ENCODE measurements around the gene BID. TPM values are rescaled to one million over a fixed set of nuclear protein-coding genes. Genes with fewer than 3 reads are reported as not detected.

The BID gene
- total RNA-seq, 1 donor from 2014 or later, result 10.4 TPM

DNA sequence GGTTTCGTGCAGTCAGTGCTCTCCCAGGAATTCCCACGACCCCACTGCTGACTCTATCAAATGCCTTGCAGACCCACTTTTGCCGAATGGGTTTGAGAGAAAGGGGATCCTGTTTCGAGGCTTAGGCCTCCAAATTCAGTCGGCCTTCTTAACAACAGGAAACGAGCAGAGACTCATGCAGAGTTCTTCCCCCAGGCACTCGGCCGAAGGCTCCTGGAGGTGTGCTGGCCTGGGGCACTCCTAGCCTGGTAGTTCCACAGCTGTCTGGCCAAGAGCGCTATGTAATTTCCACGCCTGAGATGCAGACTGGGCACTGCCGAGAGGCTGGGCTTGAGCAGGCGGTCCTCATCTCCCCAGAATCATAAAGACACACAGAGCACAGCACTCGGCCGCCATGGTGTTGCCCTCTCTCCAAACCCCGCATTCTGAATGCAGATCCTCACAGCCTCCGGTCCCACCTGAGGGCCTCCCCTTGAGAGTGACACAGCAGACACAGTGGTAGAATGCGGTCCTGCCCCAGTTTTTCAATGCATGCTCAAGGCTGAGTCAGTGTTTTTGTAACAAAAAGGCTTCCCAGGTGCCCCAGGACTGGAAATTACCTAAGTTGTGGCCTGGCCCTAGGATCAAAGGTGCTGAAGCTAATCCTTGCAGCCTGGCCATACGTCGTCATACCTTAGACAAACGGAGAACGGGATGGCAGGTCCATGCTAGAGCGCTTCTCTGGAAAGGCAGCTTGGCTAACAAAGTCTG, 30.2 kb upstream of the BID start:
- Histone ChIP-seq H3K27me3 (ENCODE audit: control insufficient read depth in 3 of 3, insufficient read depth in 3 of 3, low read length in 3 of 3) (no peaks in the 10 kb centered on the region), H3K9ac (ENCODE audit: low read depth in 1 of 3, low read length in 3 of 3) (no peak overlapping the region), H3K36me3 (ENCODE audit: control insufficient read depth in 3 of 3, insufficient read depth in 3 of 3, low read length in 3 of 3) (peaks cover 15 to 34% (median 22%) of the 10 kb centered on the region in 3 donors), H3K9me3 (ENCODE audit: control insufficient read depth in 3 of 3, low read length in 3 of 3) (no peaks in the 10 kb centered on the region), H3K4me1 (ENCODE audit: control insufficient read depth in 3 of 3, insufficient read depth in 3 of 3, low read length in 3 of 3) (peaks cover 22 to 25% (median 23%) of the 10 kb centered on the region in 3 donors), H3K27ac (ENCODE audit: low read depth, low read length) (no peak overlapping the region), H3K4me3 (ENCODE audit: low read length in 3 of 3) (no peak overlapping the region)

DNA sequence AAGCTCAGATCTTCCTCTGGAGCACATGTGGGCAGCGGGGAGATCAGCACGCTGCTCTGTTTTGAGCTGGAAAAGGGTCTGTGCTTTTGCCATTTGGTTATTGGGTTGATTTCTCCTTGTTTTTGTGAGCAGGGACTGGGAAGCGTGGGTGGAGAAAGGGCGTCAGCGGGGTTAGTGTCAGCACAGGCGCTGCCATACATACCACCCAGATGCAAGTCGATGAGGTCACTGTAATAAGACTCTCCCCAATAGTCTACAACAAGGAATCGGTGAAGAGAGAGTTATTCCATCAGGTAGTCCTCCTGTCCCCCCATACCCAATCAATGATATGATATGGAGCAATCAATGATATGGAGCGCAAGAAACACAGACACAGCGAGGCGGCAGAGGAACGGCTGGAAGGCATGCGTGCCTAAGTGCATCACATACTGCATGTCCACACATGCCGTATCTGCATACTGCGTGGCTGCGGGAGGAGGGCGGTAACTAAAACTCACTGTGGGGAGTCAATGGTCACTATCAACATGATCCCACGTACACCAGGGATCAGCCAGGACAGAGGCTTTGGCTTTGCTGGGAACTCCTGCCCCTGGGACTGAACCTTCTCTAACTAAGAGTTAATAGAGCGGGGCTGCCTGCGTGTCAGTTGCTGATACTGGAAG, 29.5 kb upstream of the BID start:
- Histone ChIP-seq H3K27ac (ENCODE audit: low read depth, low read length) (no peak overlapping the region), H3K27me3 (ENCODE audit: control insufficient read depth in 3 of 3, insufficient read depth in 3 of 3, low read length in 3 of 3) (no peaks in the 10 kb centered on the region), H3K36me3 (ENCODE audit: control insufficient read depth in 3 of 3, insufficient read depth in 3 of 3, low read length in 3 of 3) (peaks cover 10 to 32% (median 18%) of the 10 kb centered on the region in 3 donors)

DNA sequence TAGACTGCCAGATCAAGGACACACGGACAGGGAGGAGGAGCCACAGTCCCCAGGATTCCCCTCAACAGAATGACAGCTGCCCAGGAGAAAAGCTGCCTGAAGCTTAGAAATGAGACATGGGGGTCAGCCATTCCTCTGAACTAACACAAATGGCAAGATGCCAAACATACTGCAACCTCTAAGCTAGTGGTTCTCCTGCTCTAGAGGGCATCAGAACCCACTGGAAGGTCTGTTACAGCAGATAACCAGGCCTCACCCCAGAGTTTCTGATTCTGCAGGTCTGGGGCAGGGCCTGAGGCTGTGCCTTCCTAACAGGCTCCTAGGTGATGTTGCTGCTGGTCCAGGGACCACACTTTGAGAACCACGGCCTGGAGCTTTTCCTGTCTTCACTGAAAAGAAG, 28.6 kb upstream of the BID start:
- no peak overlapping the region for H3K4me3 ChIP-seq (ENCODE audit: low read length in 3 of 3)
- H3K27ac ChIP-seq (ENCODE audit: low read depth, low read length), result no peak overlapping the region
- H3K36me3 ChIP-seq (ENCODE audit: control insufficient read depth in 3 of 3, insufficient read depth in 3 of 3, low read length in 3 of 3), result peaks cover 10 to 30% (median 18%) of the 10 kb centered on the region in 3 donors
- H3K27me3 ChIP-seq (ENCODE audit: control insufficient read depth in 3 of 3, insufficient read depth in 3 of 3, low read length in 3 of 3), result no peaks in the 10 kb centered on the region
- no peaks in the 10 kb centered on the region for H3K9me3 ChIP-seq (ENCODE audit: control insufficient read depth in 3 of 3, low read length in 3 of 3)
- no peak overlapping the region for H3K9ac ChIP-seq (ENCODE audit: low read depth in 1 of 3, low read length in 3 of 3)
- peaks cover 11 to 12% (median 12%) of the 10 kb centered on the region in 3 donors for H3K4me1 ChIP-seq (ENCODE audit: control insufficient read depth in 3 of 3, insufficient read depth in 3 of 3, low read length in 3 of 3)

More for the DNA sequence above, 29.5 kb upstream of the BID start:
- Histone ChIP-seq H3K4me3 (ENCODE audit: low read length in 3 of 3) (no peak overlapping the region), H3K9ac (ENCODE audit: low read depth in 1 of 3, low read length in 3 of 3) (no peak overlapping the region), H3K9me3 (ENCODE audit: control insufficient read depth in 3 of 3, low read length in 3 of 3) (no peaks in the 10 kb centered on the region), H3K4me1 (ENCODE audit: control insufficient read depth in 3 of 3, insufficient read depth in 3 of 3, low read length in 3 of 3) (peaks cover 19 to 20% (median 20%) of the 10 kb centered on the region in 3 donors)

DNA sequence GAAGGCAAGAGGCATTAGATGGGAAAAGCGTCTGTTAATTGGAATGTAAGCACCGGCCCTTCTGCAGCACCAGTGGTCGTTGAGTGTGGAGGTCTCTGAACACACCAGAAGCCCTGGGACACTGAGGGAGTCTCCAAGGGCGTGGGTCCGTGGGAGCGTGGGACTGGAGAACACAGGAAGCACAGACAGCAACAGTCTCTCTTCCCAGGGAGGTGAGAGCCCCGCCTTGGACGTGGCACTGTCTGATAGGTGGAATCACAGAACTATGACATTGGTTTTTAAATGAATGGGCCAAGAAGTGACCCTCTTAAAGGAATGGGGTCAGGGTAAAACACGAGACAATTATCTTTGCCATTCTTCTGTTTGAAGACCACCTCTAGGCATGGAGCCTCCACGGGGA, 28.1 kb upstream of the BID start:
- H3K9me3 ChIP-seq (ENCODE audit: control insufficient read depth in 3 of 3, low read length in 3 of 3), result no peaks in the 10 kb centered on the region
- peaks cover 7 to 8% (median 7%) of the 10 kb centered on the region in 3 donors for H3K4me1 ChIP-seq (ENCODE audit: control insufficient read depth in 3 of 3, insufficient read depth in 3 of 3, low read length in 3 of 3)
- H3K27me3 ChIP-seq (ENCODE audit: control insufficient read depth in 3 of 3, insufficient read depth in 3 of 3, low read length in 3 of 3), result no peaks in the 10 kb centered on the region
- no peak overlapping the region for H3K9ac ChIP-seq (ENCODE audit: low read depth in 1 of 3, low read length in 3 of 3)
- peaks cover 10 to 30% (median 18%) of the 10 kb centered on the region in 3 donors for H3K36me3 ChIP-seq (ENCODE audit: control insufficient read depth in 3 of 3, insufficient read depth in 3 of 3, low read length in 3 of 3)
- H3K4me3 ChIP-seq (ENCODE audit: low read length in 3 of 3), result no peak overlapping the region
- H3K27ac ChIP-seq (ENCODE audit: low read depth, low read length), result no peak overlapping the region

DNA sequence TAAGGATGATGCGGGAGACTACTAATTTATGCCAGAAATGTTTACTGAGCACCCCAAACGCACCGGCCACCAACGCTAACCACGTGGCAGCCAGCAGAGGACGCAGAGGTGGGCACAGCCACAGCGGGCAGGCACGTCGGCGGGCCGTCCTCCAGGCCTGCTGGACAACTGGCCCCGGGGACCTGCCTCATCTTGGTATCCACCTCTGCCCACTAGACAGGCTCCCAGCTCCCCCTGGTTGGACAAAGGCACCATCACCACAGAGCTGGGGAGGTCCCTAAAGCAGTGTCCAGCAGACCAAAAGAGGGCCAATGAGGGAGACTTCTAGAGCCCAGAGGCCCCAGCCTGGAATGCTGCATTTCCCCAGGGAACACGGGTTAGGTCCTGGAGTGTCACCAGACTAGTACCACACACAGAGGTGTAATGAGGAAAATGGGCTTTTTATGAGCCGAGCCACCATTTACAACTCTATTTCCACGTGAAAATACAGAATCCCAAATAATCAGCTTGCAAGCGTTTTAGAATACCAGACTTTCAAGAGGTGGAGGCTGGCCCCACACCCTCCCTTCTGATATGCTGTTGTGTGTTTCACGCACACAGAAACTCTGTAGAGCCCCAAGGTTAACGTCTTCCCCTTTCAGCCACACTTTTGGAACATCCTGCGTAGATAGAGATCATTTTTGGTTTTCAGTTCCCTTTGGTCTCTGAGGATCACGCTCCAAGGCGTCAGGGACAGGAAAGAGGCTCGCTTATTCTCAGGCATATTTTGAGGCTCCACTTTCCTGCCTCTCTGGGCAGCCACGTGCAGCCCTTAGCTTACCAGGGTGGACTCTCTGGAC, 23.7 kb upstream of the BID start:
- H3K27me3 ChIP-seq (ENCODE audit: control insufficient read depth in 3 of 3, insufficient read depth in 3 of 3, low read length in 3 of 3), result no peaks in the 10 kb centered on the region
- H3K36me3 ChIP-seq (ENCODE audit: control insufficient read depth in 3 of 3, insufficient read depth in 3 of 3, low read length in 3 of 3), result peaks cover 15 to 19% (median 17%) of the 10 kb centered on the region in 3 donors
- H3K9ac ChIP-seq (ENCODE audit: low read depth in 1 of 3, low read length in 3 of 3), result no peak overlapping the region
- H3K4me3 ChIP-seq (ENCODE audit: low read length in 3 of 3), result no peak overlapping the region
- H3K4me1 ChIP-seq (ENCODE audit: control insufficient read depth in 3 of 3, insufficient read depth in 3 of 3, low read length in 3 of 3), result no peaks in the 10 kb centered on the region
- H3K9me3 ChIP-seq (ENCODE audit: control insufficient read depth in 3 of 3, low read length in 3 of 3), result no peaks in the 10 kb centered on the region
- H3K27ac ChIP-seq (ENCODE audit: low read depth, low read length), result no peak overlapping the region

DNA sequence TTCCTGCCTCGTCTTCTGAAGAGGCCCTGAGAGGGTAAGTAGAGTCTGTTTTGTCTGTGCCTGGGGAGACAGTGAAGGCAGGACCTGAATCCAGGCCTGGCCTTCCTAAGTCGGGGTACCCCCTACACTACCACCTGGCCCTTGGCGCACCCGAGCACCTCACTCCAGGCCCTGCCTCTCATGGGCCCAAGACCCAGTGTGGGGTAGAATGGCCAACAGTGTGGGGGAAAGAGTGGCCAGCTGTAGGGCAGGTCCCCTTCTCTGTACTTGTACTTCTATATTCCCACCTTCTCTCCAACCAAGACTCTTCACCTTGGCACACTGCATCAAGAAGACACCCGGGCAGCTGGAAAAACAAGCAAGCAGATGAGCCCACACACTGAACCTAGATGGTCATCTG, 22.4 kb upstream of the BID start:
- no peak overlapping the region for H3K27ac ChIP-seq (ENCODE audit: low read depth, low read length)
- no peak overlapping the region for H3K4me3 ChIP-seq (ENCODE audit: low read length in 3 of 3)
- no peaks in the 10 kb centered on the region for H3K27me3 ChIP-seq (ENCODE audit: control insufficient read depth in 3 of 3, insufficient read depth in 3 of 3, low read length in 3 of 3)
- no peak overlapping the region for H3K9ac ChIP-seq (ENCODE audit: low read depth in 1 of 3, low read length in 3 of 3)
- H3K9me3 ChIP-seq (ENCODE audit: control insufficient read depth in 3 of 3, low read length in 3 of 3), result no peaks in the 10 kb centered on the region
- H3K36me3 ChIP-seq (ENCODE audit: control insufficient read depth in 3 of 3, insufficient read depth in 3 of 3, low read length in 3 of 3), result peaks cover 20 to 25% (median 21%) of the 10 kb centered on the region in 3 donors
- H3K4me1 ChIP-seq (ENCODE audit: control insufficient read depth in 3 of 3, insufficient read depth in 3 of 3, low read length in 3 of 3), result no peaks in the 10 kb centered on the region

DNA sequence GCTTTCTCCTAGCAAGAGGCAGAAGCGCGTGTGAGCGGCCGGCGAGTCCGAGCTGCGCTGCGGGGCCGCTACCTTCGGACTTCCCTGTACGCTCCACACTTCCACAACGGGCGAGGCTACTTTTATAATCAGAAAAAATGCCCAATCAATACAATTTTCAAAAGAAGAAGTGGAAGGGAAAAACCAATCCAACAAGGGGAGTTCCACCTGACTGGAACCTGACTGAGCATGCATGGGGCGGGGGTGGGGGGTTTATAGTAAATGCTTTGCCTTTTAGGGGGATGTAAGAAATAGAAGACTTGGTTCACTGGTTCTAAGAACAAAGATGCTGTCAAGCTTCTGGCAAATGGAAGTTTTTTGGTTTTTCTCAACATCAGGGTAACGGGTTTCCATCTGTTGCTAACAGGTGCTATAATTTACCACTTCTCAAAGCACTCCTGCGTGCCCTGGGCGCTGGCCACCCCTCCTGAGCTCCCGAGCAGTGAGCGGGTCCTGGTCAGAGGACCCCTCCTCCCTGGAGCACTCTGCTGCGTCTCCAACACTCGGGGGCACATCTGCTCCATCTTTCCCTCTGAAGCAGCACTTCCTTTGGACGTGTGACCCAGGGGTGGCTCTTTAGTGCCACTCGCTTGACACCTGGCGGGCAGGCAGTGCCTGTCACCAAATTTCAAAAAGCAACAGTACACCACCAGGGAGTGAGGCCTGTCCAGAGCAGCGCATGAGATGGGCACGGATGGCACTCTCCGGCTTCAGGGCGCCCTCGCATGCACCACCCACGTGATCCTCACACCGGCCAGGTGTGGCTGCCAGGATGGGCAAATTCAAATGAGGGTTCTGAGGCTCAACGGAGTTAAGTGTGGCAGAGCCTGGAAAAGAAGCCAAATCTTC, 21.6 kb upstream of the BID start:
- H3K27me3 ChIP-seq (ENCODE audit: control insufficient read depth in 3 of 3, insufficient read depth in 3 of 3, low read length in 3 of 3), result no peaks in the 10 kb centered on the region
- no peak overlapping the region for H3K4me3 ChIP-seq (ENCODE audit: low read length in 3 of 3)
- H3K27ac ChIP-seq (ENCODE audit: low read depth, low read length), result no peak overlapping the region
- H3K36me3 ChIP-seq (ENCODE audit: control insufficient read depth in 3 of 3, insufficient read depth in 3 of 3, low read length in 3 of 3), result peaks cover 21 to 28% (median 25%) of the 10 kb centered on the region in 3 donors
- H3K4me1 ChIP-seq (ENCODE audit: control insufficient read depth in 3 of 3, insufficient read depth in 3 of 3, low read length in 3 of 3), result no peaks in the 10 kb centered on the region
- no peak overlapping the region for H3K9ac ChIP-seq (ENCODE audit: low read depth in 1 of 3, low read length in 3 of 3)
- H3K9me3 ChIP-seq (ENCODE audit: control insufficient read depth in 3 of 3, low read length in 3 of 3), result no peaks in the 10 kb centered on the region

DNA sequence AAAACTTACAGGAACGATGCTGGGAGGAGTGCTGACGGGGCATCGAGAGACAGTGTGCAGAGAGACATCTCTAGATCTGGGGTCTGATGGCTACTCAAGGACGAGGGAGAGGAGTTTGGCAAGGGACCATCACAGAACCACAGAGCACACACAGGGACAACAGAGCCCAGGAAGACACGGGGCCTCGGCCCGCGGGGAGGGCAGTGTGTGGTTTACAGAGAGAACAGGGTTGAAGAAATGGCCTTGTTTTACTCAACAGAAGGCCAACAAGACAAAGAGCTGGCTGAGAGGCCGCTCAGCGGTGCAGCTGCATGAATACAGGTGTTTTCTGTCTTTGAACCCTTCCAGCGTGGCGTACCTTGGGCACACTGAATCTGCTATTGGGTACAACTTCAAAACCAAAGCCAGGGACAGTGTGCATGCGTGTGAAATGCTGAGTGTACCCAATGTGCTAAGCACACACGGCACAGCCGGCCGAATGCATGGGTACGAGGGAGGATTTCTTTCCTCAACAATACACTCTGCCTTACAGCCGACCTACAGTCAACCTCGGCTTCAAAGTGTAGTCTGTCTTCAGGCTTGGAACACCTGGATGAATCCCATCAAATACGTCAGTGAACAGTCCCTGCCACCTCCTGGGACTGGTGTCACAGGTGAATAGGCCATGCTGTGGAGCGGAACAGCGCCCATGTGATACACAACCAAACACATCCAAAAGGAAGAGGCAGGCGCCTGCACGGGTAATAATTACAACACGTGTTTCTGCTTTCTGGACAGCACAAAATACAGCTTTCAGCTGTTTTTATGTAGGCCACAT, 20.7 kb upstream of the BID start:
- H3K9me3 ChIP-seq (ENCODE audit: control insufficient read depth in 3 of 3, low read length in 3 of 3), result no peaks in the 10 kb centered on the region
- peaks cover 28 to 37% (median 35%) of the 10 kb centered on the region in 3 donors for H3K36me3 ChIP-seq (ENCODE audit: control insufficient read depth in 3 of 3, insufficient read depth in 3 of 3, low read length in 3 of 3)
- H3K27ac ChIP-seq (ENCODE audit: low read depth, low read length), result no peak overlapping the region
- H3K4me1 ChIP-seq (ENCODE audit: control insufficient read depth in 3 of 3, insufficient read depth in 3 of 3, low read length in 3 of 3), result no peaks in the 10 kb centered on the region
- no peaks in the 10 kb centered on the region for H3K27me3 ChIP-seq (ENCODE audit: control insufficient read depth in 3 of 3, insufficient read depth in 3 of 3, low read length in 3 of 3)
- no peak overlapping the region for H3K9ac ChIP-seq (ENCODE audit: low read depth in 1 of 3, low read length in 3 of 3)
- H3K4me3 ChIP-seq (ENCODE audit: low read length in 3 of 3), result no peak overlapping the region

Data from skeletal muscle tissue (tissue), 4 donors.